HL-60/S4 (cell line): ENCODE results near the gene CREB3L1.
"Not testable (repeated sequence)": the region's sequence is repeated elsewhere in the genome, so short reads cannot be mapped to it uniquely, and the experiment has no call there.

Experiments used
- in situ Hi-C: fragments of 300-500 bp; cut with MboI; formaldehyde crosslinking; loops from 2 replicates; pipeline ENCODE4 v1.14.3; 2022; ENCODE audit warnings: low sequenced_read_pairs

Gene CREB3L1

DNA sequence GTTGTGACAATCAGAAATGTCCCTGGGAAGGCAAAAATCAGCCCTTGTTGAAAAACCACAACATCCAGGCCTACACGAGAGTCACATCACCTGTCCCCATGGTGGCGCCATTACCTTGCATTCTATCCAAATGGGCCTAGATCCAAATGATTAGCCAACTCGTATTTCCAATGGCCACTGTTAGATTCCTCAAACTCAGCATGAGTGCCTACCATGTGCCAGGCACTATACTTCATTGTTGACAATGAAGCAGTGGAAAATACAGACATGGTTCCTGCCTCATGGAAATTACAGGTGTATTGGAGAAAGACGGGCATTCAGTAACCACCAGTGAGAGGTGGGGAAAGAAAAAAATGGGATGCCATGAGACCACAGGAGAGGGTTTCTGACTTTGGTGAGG is 29.8 kb upstream of the CREB3L1 start:
- in situ Hi-C loops = loop anchor here (25.0 kb wide), 1 partner anchor 290 kb away; no protein-coding TSS in a partner anchor

GRCh38 chr11:46248289-46249102 is 29.0 kb upstream of the CREB3L1 start:
- in situ Hi-C loops = loop anchor here (25.0 kb wide), 1 partner anchor 289 kb away; no protein-coding TSS in a partner anchor

- in situ Hi-C loops = loop anchor here (25.0 kb wide), 1 partner anchor 288 kb away; no protein-coding TSS in a partner anchor
These were observed 28.1 kb upstream of the CREB3L1 start for GRCh38 chr11:46249103-46249937.

GRCh38 chr11:46249938-46250744 is 27.3 kb upstream of the CREB3L1 start:
- in situ Hi-C loops = loop anchor here (25.0 kb wide), 1 partner anchor 287 kb away; no protein-coding TSS in a partner anchor

- in situ Hi-C loops = no loop called here
These were observed 26.8 kb upstream of the CREB3L1 start for GRCh38 chr11:46250745-46251052.

DNA sequence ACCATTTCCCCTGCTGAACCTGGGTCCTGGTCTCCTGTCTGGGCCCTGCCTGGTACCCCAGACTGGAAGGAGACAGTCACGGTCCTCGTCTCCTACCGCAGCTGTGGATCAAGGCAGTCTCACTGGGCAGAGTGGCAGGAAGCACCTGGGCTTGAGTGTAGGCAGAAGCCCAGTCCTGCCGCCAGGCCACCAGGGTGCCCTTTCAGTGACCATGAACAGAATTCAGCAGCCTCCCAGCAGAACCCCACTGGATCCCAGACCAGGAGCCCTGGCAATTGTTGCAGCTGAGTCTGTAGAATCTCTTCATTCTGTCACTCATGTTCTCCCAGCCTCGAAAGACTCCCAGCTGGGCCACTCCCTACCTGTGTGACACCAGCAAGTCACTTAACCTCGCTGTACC is 25.5 kb upstream of the CREB3L1 start:
- in situ Hi-C loops = no loop called here

GRCh38 chr11:46252373-46252914 is 25.0 kb upstream of the CREB3L1 start:
- in situ Hi-C loops = no loop called here

DNA sequence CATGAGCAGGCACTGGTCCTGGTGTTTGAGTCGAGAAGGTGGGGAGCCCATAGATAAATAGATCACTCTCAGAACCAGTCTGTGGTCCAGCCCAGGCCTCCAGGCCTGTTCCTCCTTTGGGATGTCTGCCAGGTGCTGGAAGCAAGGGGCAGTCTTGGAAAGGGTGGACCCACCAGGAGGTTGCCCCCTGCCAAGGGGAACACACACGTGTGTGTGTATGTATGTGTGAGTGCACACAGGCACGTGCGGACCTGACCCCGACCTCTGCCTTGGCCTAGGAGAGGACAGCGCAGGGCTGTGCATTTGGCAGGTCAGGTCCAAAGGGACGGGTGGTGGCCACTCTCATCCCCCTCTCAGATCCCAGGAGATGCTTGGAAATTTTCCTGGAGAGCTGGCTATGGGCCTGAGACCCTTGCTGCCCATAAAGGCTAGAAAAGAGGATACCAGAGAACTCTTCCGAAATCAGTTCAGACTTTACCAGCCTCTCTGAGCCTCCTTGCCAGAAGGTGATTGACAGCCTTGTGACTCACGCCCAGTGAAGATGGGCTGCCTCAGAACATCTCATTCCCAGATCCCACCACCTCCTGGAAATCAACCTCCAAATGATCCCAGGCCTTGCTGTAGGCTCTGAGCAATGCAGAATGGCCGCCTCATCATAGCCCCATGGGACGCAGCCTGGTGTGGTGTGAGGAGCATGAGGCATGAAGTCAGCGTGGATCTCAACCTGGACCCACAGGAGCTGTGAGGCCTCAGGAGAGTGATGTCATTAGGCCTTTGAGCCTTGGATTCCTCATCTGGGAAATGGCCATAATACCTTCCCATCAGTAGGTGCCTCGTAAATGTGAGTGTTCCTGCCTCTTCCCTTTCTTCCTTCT is 24.0 kb upstream of the CREB3L1 start:
- in situ Hi-C loops = no loop called here

DNA sequence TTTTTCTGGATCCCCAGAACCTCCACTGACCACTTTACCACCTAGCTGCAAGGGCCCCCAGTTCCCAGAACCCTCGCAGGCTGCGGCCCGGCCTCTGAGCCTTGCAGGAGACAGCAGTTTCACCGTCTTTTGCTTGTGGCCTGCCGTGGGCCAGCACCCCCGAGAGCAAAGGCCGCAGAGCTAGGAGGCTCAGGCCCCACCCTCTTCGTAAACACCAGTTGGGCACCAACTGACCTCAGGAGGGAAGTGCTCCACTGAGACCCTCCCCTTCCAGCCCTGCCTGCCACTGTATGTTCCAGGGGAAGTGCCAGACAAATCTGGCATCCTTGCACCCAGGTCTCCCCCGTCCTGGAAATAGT is 23.4 kb upstream of the CREB3L1 start:
- in situ Hi-C loops = no loop called here

DNA sequence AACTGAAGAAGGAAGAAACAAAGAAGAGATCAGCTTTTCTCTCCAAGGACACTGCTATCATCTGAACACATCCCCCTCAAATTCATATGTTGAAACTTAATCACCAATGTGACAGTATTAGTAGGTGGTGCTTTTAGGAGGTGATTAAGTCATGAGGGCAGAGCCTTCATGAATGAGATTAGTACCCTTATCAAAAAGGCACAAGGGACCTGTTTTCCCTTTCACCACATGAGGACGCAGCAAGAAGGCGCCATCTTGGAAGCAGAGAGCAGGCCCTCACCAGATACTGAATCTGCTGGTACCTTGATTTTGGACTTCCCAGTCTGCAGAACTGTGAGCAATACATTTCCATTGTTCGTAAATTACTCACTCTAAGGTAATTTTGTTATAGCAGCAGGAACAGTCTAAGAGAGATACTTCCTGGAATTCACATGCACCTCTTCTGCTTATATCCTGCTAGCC is 20.9 kb upstream of the CREB3L1 start:
- in situ Hi-C loops = no loop called here

DNA sequence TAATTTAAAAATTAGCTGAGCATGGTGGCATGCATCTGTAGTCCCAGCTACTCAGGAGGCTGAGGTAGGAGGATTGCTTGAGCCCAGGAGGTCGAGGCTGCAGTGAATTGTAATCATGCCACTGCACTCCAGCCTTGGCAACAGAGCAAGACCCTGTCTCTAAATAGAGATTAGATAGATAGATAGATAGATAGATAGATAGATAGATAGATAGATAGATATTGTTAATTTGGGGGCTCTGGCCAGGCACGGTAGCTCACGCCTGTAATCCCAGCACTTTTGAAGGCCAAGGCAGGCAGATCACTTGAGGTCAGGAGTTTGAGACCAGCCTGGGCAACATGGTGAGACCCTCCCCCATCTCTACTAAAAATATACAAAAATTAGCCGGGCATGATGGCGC is 18.1 kb upstream of the CREB3L1 start:
- in situ Hi-C loops = not testable (repeated sequence)

DNA sequence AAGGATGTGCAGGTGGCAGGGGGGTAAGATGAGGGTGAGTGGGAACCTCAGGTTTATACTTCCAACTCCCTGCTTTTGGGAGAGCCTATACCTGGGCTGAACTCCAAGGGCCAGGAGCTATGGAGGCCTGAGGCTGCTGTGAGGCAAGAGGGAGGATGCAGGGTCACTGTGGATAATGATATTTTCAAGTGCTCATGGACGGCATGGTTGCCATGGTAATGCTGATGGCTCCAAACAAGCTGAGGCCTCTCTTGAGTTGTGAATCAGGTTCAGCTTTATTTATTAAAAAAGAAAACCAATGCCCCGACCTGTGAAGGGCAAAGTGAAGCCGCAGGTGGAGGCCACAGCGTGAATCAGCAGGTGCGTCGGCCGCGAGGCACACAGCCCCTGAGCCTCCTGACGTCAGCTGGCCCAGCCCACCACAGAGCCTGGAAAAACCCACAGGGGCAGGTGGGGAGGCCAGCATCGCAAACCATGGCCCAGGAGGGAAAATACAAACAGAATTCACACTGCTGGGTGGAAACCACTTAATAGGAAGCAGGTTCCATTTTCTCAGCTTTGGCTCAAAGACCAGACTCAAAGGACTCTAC is 17.4 kb upstream of the CREB3L1 start:
- in situ Hi-C loops = no loop called here

DNA sequence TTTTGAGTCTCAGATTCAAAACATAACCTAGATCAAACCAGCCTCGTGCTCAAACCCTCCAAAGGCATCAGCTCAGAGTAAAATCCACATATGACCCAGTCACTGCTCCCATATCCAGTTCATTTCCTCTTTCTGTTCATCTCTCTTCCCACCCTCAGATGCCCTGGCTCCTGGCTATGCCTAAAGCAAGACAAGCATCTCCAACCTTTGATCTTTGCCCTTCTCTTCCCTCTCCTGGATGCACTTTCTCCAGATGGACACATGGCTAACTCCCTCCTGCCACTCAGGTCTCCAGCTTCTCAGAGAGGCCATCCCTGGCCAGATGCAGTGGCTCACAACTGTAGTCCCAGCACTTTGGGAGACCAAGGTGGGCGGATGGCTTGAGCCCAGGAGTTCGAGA is 14.3 kb upstream of the CREB3L1 start:
- in situ Hi-C loops = no loop called here

GRCh38 chr11:46264030-46264429 is 13.4 kb upstream of the CREB3L1 start:
- in situ Hi-C loops = no loop called here

- in situ Hi-C loops = no loop called here
These were observed 12.5 kb upstream of the CREB3L1 start for GRCh38 chr11:46264976-46265375.

- in situ Hi-C loops = no loop called here
These were observed 11.7 kb upstream of the CREB3L1 start for GRCh38 chr11:46265764-46266163.

DNA sequence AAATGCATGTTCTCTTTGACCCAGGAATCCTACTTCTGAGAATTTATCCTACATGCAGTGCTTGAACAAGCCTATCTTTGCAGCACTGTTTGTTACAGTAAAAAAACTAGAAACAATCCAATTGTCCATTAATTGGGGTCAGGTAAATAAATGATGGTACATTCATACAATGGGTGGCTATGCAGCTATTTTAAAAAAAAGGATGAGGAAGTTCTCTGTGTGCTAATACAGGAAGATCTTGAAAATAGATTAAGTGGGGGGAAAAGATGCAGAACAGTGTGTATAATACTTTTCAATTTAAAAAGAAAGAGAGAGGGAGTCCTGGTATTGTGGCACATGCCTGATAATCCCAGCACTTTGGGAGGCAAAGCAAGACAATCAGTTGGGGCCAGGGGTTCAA is 9.5 kb upstream of the CREB3L1 start:
- in situ Hi-C loops = no loop called here

DNA sequence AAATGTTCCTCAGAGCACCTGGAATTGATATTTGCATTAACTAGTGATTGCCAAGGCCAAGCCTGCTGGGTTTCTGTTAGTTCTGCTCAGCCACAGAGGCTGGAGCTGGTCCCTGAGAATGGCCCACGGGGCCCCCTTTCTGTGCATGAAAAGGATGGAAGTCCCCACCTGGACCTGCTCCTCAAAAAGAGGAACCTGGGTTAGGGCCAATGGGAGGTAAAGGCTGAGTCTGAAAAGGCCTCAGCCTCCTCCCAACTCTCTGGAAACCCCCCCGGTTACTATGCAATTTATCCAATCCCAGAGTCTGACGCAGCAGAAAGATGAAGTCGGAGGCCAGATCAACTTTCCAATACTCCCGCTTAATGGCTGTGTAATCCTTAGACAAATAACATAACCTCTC is 6.8 kb upstream of the CREB3L1 start:
- in situ Hi-C loops = no loop called here

GRCh38 chr11:46271407-46271806 is 6.1 kb upstream of the CREB3L1 start:
- in situ Hi-C loops = no loop called here
